Stimulated activated CD8-positive, alpha-beta memory T cell treated with anti-CD3 and anti-CD28 coated beads, Interleukin-7, amount 100 ng/mL, for 1 hour (primary cell): ENCODE measurements around the gene IFT57.

Experiments
- DNase-seq, 2 donors: peaks; one replicate each; pipeline ENCODE4 v3.0.0-alpha.2; 2020; ENCODE audit warnings: low read depth in 2 of 2

Gene IFT57

DNA sequence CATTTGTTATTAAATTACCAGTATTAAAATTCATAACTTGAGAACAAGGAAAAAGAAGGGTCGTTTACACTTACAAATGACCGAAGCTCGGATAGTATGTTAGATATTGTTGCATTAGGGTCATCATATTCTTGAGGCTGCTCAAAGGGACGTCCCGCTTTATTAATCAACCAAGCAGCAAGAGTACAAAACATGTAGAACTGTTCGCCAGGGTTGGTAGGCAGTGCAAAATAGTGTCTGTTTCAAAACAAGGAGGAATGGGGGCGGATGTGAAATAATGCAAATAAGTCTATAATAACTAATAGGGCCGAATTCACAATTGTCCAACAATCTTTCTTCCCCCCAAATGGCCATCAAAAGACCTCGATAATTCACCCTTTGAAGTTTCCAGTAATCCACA lies 2.9 kb downstream of the IFT57 start:
- DNase-seq = no peak

DNA sequence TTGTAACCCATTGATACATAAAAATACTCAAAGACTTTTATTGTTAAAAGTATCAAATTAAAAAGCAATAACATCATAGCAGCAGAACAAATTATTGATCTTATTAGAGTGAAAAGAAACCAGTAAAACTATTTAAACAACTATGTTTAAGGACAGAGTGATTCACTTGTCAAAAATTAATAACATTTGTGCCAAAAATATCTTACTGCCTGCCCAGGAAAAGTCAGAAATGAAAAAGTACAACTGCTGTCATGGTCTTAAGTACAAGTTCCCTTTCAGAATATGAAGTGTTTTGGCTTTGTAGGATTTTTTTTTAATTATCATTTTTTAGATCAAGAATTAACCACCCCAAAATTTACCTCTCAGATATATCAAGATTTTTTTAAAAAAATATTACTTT lies 3.4 kb downstream of the IFT57 start:
- no peak for DNase-seq

DNA sequence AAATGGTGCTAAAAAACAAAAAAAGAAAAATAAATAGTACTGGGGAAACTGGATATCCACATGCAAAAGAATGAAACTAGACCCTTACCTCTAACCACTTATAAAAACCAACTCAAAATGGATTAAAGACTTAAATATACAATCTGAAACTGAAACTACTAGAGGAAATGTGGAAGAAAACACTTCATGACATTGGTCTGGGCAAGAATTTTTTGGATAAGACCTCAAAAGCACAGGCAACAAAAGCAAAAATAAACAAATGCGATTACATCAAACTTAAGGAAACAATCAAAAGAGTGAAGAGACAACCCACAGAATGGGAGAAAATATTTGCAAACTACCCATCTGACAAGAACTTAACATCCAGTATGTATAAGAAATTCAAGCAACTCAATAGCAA lies 6.4 kb downstream of the IFT57 start:
- DNase-seq = no peak

DNA sequence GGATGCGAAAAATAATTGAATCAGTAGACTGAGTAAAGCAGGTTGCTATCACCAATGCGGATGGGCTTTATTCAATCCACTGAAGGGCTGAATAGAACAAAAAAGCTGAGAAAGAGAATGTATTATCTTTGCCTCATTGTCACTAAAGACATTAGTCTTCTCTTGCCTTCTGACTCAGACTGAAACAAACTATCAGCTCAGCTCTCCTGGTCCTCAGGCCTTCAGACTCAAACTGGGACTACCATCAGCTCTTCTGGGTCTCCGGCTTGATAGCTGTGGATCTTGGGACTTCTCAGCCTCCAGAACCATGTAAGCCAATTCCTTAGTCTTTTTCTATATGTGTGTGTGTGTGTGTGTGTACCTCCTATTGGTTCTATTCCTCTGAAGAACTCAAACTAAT lies 12.6 kb downstream of the IFT57 start:
- DNase-seq = no peak

DNA sequence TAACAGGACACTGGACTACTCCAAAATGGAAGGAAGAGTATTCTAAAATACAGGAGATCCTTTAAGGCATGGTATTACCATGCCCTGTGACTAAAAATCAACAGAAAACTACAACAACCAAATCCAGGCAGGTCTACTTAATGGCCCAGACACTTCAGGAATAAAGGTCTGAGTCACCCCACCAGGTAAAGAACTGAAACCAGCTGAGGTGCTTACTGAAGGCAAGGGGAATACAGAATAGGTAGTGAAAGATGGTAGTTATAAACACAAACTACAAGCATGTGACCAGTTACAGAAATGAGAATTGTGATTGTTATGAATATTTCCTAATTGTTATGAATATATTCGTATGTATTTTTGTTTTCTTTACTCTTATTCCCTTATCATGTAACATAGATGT lies 13.4 kb downstream of the IFT57 start:
- no peak for DNase-seq

DNA sequence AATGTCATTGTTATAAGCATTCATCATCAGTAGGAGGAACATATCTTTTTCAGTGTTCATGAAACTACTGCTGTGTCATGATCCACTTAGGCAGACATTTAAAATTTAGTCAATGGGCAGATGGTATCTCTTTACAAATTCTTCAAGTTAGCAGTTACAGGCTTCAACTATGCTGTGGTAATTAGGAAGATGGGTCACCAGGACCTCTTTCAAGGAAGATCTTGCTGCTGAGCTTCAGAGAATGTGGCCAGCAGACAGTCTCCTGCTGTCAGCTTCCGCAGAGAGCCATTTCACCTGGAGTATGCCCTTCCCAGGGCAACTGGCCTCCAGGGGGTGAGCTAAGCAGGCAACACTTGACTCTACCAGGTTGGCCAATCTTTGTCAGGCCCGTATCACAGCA lies 19.4 kb downstream of the IFT57 start:
- no peak for DNase-seq

DNA sequence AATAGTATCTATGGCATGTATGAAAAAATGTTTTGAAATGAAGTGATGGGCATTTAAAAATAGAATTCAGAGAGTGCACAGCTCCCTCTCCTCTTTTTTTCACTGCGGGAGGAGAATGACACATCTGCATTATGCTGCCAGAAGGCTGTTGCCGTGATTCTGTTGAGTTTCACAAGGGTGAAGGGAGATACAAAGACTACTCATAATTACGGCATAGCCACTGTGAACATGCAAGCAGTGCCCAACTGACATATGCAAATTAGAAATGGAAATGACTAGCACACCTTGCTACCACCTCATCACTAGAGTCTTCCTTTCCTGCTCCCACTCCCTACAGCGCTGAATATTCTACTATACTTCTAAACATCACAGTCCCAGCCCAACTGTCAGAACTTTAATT lies 20.1 kb downstream of the IFT57 start:
- no peak for DNase-seq

DNA sequence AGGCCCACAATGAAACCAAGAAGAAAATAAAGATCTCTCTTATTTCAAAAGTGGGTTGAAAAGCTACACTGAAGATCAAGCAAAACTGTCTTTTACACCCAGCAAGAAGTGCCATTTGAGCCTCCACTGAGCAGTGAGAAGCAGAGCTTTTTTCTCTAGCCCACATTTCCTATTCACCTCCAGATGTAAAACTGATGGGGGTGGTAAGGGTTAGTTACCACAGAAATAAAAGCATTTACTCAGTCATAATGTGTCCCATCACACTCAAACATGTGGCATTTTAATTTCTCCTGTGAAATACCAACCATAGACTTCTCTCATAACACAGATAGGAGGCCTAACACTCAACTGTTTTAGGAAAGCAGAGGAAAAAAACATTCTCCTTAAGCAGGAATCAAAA lies 21.0 kb downstream of the IFT57 start:
- no peak for DNase-seq

DNA sequence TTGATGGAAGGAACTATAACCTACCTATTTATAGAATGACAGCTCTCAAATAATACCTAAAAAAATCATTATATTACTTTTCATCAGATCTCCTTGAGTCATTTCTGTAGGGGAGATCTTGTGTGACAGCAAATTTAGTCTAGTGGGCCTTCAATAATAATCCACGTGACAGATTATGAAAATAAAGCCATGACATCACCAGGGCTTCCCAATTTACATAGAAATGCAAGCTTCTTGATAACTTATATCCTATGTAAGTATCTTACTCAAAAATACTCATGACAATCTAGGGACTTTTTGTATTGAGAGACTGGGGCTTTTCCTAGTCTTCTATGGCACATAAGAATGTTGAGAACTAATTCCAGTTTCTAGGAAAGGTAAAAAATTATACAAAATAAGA lies 21.6 kb downstream of the IFT57 start:
- DNase-seq = no peak

DNA sequence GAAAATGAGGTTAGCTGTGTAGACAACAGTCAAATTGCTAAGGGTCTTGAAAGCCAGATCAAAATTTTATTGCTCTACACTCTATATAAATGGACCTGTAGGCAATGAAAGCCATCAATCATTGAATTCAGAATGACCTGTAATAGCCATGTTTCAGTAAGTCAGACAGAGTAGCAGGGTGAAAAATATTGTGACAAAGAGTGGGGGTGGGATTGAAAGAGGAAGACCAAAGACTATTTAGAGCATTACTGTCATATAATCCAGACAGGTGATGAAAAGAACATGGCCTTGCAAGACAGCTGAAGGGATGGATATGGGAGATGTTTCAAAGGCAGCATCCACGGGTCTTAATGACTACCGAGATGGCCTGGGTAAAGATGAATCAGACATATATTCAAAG lies 22.2 kb downstream of the IFT57 start:
- no peak for DNase-seq

DNA sequence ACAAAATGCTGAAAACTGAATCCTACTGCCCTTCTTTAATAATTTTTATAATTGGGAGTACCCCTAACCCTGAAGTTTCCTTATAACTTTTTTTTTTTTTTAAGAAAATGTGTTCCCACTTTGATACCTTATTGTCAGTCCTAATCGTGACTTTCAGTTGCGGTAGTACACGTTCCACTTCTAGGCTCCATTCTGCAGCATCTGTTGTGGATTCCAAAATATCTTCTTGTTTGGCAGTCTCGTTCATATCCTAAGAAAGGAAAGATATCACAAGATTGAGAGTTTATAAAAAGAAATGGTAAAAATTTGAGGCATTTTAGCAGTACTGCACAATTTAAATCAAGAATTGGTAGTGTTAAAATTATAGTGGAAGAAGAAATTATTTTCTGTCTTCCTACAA lies 30.8 kb downstream of the IFT57 start:
- no peak for DNase-seq

DNA sequence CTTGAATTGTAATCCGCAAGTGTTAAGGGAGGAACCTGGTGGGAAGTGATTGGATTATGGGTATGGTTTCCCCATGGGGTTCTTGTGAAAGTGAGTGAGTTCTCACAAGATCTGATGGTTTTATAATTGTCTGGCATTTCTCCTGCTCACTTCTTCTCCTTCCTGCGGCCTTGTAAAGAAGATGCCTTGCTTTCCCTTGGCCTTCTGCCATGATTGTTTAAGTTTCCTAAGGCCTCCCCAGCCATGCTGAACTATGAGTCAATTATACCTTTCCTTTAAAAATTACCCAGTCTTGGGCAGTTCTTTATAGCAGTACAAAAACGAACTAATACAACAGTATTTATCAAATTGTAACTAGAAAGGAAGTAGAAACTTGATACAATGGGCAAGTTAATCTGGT lies 31.9 kb downstream of the IFT57 start:
- no peak for DNase-seq

DNA sequence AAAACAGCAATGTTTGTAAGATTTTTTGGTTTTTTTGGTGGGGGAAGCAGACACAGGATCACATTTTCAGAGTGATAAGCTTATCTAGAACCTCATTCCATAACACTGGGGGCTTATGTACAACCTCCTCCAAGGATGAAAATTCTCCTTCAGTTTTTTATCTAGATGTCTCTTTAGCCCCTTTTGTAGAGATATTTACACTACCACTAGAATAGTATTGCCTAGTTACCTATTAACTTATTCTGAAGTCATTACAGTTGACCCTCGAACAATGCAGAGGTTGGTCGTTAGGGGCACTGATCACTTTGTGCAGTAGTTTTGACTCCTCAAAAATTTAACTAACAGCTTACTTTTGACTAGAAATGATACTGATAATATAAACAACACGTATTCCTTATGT lies 32.8 kb downstream of the IFT57 start:
- DNase-seq = no peak

DNA sequence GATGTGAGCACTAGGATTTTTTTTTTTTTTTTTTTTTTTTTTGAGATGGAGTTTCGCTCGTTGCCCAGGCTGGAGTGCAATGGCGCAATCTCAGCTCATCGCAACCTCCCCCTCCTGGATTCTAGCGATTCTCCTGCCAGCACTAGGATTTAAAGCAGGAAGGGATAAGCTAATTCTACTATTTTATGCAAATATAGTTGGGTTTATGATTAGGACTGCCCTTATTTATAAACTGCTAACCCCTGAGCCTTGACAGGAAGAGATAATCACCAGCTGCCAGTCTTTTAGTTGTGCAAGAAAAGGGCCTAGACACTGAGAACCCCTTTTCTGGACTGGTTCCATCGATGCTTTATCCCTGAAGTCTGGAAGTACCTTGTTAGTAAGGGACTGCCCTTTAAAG lies 36.7 kb downstream of the IFT57 start:
- no peak for DNase-seq

DNA sequence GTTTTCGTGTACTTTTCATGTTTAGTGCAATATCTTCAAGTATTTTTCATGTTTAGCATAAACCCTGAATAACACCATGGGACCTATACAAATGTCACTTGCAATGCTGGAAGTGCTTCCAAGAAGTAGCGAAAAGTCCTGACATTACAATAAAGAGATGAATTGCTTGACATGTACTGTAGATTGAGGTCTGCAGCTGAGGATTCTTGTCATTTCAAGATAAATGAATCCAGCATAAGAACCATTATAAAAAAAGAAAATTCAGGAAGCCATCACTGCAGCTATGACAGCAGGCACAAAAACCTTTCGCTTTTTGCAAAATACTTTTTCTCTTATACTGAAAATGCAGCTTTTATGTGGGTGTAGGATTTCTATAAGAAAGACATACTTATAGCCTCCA lies 37.4 kb downstream of the IFT57 start:
- DNase-seq = no peak

DNA sequence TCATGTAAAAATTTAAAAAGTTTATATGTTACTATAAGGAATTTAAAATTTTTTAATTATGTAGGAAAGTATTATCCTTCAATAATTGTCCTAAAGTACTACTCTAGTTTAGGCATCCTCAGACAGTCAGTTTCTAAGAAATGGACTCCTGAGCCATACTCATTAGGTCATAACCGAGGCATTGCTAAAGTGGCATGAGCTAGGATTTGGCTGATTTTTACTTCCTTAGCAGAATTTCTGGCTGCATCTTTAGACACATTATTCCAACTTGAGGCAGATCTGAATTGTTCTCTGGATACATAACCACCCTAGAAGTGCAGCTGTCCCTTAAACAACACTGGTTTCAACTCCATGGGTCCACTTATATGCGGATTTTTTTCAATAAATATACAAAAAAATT lies 38.3 kb downstream of the IFT57 start:
- no peak for DNase-seq

DNA sequence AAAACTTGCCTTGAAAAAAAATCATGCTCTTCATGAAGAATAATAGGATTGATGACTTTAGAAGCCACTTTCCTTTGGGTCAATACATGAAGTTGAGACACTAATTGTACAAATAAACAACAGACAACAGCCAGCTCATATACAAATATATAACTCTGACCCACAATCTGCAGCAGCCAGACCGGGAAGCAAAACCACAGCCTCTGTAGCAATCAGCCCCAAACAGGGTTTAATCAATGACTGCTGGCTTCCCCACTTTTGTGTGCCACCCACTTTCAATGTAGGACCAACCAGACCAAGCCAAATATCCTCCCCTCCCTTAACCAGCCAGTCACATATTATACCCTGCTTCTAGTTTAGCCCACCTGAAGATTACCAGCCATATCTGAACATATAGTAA lies 39.0 kb downstream of the IFT57 start:
- DNase-seq = no peak

DNA sequence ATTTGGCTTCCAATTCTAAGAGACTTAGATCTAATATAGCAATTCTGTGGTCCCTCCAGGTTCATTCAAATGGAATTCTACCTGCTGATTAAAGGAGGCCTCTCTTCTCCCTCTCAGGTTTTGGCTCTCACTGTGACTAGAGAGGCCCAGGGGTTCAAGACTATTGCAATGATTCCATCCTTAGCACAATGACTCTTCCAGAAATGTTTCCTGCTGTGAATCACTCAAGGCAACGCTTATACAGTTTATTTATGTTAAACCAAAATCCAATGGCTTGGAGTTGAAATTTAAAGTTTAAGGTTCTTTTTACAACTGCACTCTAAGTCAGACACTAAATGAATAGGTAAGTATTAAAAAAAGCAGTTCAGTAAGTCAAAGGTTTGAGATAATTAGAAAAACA lies 39.9 kb downstream of the IFT57 start:
- no peak for DNase-seq

DNA sequence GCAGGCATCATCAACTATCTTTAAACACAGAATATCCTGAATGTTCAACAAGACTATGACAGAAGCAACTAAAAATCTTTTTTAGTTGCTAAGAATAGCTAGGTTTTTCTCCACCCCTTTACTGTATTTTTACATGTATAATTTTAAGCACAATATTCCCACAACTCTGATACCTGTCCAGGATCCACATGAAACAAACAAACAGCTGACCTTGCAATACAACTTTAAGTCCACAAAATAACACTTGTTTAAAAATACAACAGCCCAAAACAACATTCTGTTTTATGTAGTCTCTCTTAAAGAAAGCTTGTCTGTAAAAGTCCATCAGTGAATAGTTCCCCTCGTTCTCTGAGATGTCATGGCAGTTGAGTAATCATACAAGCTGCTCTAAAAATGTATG lies 41.1 kb downstream of the IFT57 start:
- DNase-seq = no peak

DNA sequence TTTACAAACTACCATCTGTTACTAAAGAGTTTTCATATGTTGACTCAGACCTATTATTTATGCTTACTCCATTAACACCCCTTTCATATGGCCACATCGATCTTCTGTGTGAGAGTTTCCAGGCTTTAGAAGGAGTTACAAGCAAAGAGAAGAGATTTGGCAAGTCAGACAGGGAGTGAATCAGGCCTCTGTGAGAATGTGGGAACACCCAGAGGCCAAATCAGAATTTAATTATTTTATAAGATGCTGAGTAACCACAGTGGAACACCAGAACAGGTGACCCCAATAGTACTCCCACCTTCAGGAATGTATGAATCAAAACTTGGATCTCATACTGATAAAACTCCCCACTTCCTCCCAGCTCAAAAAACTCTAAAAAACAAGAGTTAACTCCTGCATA lies 42.0 kb downstream of the IFT57 start:
- DNase-seq = no peak

DNA sequence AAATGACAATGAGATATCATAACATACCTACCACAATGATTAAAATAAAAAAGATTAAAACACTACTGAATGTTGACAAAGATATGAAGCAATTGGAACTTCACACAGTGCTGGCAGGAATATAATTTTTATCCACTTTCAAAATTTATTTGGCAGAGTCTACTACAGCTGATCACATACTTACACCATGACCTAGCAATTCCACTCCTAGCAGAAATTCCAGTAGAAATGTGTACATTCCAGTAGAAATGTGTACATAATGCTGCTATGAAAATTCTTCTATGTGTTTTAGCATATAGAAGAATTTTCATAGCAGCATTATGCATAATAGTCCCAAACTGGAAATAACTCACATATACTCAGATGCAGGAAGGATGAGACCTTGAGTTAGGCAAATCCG lies 43.5 kb downstream of the IFT57 start:
- DNase-seq = no peak

DNA sequence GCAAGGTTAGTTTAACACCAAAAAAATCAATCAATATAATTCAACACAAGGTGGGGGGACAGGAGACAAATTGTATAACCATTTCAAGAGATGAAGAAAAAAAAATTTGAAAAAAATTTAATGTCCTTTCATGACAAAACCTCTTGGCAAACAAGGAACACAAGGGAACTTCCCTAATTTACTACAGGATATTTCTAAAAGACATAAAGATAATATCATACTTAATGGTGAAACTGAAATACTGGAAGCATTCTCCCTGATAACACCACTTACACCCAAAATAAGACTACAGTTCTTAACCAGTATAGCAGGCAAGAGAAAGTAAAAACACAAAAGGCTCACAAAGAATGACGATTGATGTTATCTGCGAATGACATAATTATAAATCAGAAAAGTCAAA lies 44.7 kb downstream of the IFT57 start:
- DNase-seq = no peak

DNA sequence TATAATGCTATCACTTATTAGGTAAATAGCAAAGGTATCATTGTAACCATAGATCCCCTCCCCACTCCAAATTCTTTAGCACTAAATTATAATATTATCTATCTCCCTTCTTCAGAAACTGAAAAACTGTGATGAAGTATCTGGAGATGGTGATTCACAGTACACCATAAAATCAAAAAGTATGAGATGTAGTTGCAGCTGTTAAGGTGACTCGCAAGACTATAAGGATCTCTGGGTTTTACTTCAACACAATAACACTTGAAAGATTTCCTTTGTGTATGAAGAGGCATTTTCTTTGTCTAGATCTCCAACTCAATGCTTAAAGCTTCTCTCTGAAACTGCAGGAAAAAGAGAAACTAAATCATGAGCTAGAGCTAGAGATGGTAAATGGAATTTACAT lies 46.9 kb downstream of the IFT57 start:
- DNase-seq = no peak

DNA sequence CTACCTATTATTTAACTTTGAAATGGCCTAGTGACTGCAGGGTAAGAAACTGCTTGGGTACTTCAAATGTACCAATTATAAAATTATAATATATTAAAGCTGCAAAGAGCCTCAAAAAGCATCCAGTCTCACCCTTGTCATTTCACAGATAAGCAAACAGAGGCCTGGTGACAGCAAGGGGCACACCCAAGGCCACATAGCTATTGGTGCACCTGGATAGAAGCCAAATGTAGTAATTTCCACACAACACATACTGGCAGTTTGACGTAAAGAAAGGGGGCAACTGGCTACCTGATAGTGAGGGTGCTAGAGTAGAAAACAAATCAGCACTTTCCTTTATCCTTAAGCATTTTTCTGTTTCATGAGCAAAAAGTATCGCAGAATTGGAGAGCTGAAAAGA lies 51.1 kb downstream of the IFT57 start:
- no peak for DNase-seq

DNA sequence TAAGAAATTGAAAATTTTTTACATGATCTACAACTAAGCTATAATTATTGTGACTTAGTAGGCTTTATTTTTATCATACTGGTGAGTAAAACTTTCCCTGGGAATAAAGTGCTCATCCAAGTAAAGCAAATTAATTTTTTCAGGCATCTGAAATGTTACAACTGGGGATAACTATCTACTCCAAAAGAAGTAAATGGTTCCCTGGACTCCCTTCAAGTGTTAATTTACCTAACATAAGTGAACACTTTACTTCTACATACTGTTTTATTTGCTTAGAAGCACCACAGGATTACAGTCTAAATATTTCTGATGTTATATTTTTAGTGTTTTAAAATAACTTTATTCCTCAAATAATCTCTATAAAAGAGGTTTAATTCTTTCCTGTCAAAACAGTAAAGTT lies 57.8 kb downstream of the IFT57 start:
- DNase-seq = no peak
